ENCODE data around the gene HS2ST1. TPM values are rescaled to one million over a fixed set of nuclear protein-coding genes. Genes with fewer than 3 reads are reported as not detected.
"Not testable (repeated sequence)": the region's sequence is repeated elsewhere in the genome, so short reads cannot be mapped to it uniquely, and the experiment has no call there.

The HS2ST1 gene
- total RNA-seq, 1 donor from 2014 or later: 12.6 TPM

- H3K4me1 ChIP-seq: no peaks in the 10 kb centered on the region
- no peak overlapping the region for H3K27ac ChIP-seq (replicated peaks)
- H3K36me3 ChIP-seq: no peaks in the 10 kb centered on the region
- no peak for TF ChIP-seq CTCF (IDR thresholded peaks at IDR 0.05; ENCODE audit: borderline replicate concordance)
- no peaks in the 10 kb centered on the region for H3K9me3 ChIP-seq (replicated peaks)
- H3K27me3 ChIP-seq (ENCODE audit: low read depth): no peaks in the 10 kb centered on the region
- intact Hi-C loops (cut with micrococcal nuclease): no loop called here
- no peak for DNase-seq
- no peak overlapping the region for H3K4me3 ChIP-seq
These were observed 86.0 kb downstream of the HS2ST1 start for GRCh38 chr1:87000460-87000859.

- DNase-seq: no peak
These were observed 90.4 kb downstream of the HS2ST1 start for GRCh38 chr1:87004857-87005256.

GRCh38 chr1:87007323-87007722 lies 92.9 kb downstream of the HS2ST1 start:
- intact Hi-C loops (cut with micrococcal nuclease): no loop called here
- peaks cover under 1% of the 10 kb centered on the region for H3K9me3 ChIP-seq (replicated peaks)
- no peaks in the 10 kb centered on the region for H3K36me3 ChIP-seq
- H3K4me3 ChIP-seq: no peak overlapping the region
- H3K27me3 ChIP-seq (ENCODE audit: low read depth): no peaks in the 10 kb centered on the region
- no peak overlapping the region for H3K27ac ChIP-seq (replicated peaks)
- H3K4me1 ChIP-seq: no peaks in the 10 kb centered on the region
- no peak for TF ChIP-seq CTCF (IDR thresholded peaks at IDR 0.05; ENCODE audit: borderline replicate concordance)
- DNase-seq: no peak

More at GRCh38 chr1:87004857-87005256, 90.4 kb downstream of the HS2ST1 start:
- intact Hi-C loops (cut with micrococcal nuclease): no loop called here
- H3K27me3 ChIP-seq (ENCODE audit: low read depth): no peaks in the 10 kb centered on the region
- H3K36me3 ChIP-seq: no peaks in the 10 kb centered on the region
- H3K27ac ChIP-seq (replicated peaks): no peak overlapping the region
- H3K4me3 ChIP-seq: no peak overlapping the region
- TF ChIP-seq CTCF (IDR thresholded peaks at IDR 0.05; ENCODE audit: borderline replicate concordance): no peak
- no peaks in the 10 kb centered on the region for H3K4me1 ChIP-seq
- H3K9me3 ChIP-seq (replicated peaks): no peaks in the 10 kb centered on the region

GRCh38 chr1:87013385-87013784 lies 99.0 kb downstream of the HS2ST1 start:
- DNase-seq; H3K27me3 ChIP-seq (ENCODE audit: low read depth); H3K4me3 ChIP-seq; intact Hi-C loops (cut with micrococcal nuclease); H3K4me1 ChIP-seq; H3K27ac ChIP-seq (replicated peaks); H3K36me3 ChIP-seq: not testable (repeated sequence)
- peaks cover 19% of the 10 kb centered on the region for H3K9me3 ChIP-seq (replicated peaks)

GRCh38 chr1:87017998-87018672 lies 103.7 kb downstream of the HS2ST1 start:
- Histone ChIP-seq H3K4me1 (peaks cover 5% of the 10 kb centered on the region), H3K9me3 (replicated peaks) (peaks cover 11% of the 10 kb centered on the region), H3K27me3 (ENCODE audit: low read depth) (no peaks in the 10 kb centered on the region), H3K4me3 (no peak overlapping the region), H3K27ac (replicated peaks) (no peak overlapping the region), H3K36me3 (peaks cover 2% of the 10 kb centered on the region)
- intact Hi-C loops (cut with micrococcal nuclease): no loop called here
- no peak for DNase-seq
- TF ChIP-seq CTCF (IDR thresholded peaks at IDR 0.05; ENCODE audit: borderline replicate concordance): no peak

GRCh38 chr1:87023326-87023725 lies 108.9 kb downstream of the HS2ST1 start:
- no peak for TF ChIP-seq CTCF (IDR thresholded peaks at IDR 0.05; ENCODE audit: borderline replicate concordance)
- no peaks in the 10 kb centered on the region for H3K36me3 ChIP-seq
- H3K4me3 ChIP-seq: no peak overlapping the region
- DNase-seq: no peak
- no peak overlapping the region for H3K27ac ChIP-seq (replicated peaks)
- no peaks in the 10 kb centered on the region for H3K27me3 ChIP-seq (ENCODE audit: low read depth)
- intact Hi-C loops (cut with micrococcal nuclease): no loop called here
- peaks cover 23% of the 10 kb centered on the region for H3K4me1 ChIP-seq
- H3K9me3 ChIP-seq (replicated peaks): no peaks in the 10 kb centered on the region
